Stimulated activated CD4-positive, alpha-beta T cell treated with anti-CD3 and anti-CD28 coated beads, Interleukin-15, amount 100 ng/mL, for 1 hour (primary cell): ENCODE data around the gene TTC39B.
A peak's percentile ranks its signal among the peaks of the same experiment; 100 is the strongest.
"Not testable (repeated sequence)": the region's sequence is repeated elsewhere in the genome, so short reads cannot be mapped to it uniquely, and the experiment has no call there.

Experiments
- DNase-seq, 2 donors: peaks; one replicate each; pipeline ENCODE4 v3.0.0-alpha.2; 2020; ENCODE audit warnings: low read depth in 1 of 2, low spot score in 1 of 2

The TTC39B gene

DNA sequence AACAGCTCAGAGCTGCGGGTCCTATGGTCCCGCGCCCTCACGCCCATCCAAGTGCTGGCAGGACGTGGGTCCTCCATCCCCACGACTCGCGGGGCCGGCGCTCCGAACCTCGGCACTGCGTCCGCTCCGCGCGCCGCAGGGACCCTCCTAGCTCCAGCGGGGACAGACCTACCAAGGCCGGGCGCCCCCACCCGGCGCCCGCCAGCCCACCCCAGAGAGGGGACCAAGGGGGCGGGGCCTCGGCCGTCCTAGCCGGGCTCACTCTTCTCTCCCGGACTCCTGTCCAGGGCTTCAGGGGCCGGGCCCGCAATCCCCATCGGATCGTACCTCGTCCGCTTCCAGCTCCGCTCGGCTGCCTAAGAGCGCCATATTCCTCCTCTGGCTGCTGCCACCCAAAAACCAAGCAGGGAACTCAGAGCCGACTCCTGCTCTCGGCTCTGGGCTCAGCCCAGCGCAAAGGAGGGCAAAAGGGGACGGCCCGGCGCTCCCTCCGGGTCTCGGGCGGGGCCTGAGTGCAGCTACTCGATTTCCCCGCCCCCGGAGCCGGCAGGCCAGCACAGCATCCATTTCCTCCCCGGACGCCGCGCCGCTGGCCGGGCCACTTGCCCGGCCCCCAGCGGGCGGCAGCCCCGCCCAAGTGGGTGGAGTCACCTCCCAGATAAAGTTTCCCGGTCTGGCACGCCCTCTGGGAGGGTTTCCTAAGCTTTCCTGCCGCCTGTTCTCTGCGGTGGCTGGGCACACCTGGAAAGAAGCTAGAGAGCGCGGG lies at the start of gene TTC39B:
Gene TTC39B, minus strand, starts transcription at position 460 of the 766 bp plus-strand sequence. Its CDS starts 91 bp downstream, at position 369.
- DNase-seq: peak; percentile 60 to 64

DNA sequence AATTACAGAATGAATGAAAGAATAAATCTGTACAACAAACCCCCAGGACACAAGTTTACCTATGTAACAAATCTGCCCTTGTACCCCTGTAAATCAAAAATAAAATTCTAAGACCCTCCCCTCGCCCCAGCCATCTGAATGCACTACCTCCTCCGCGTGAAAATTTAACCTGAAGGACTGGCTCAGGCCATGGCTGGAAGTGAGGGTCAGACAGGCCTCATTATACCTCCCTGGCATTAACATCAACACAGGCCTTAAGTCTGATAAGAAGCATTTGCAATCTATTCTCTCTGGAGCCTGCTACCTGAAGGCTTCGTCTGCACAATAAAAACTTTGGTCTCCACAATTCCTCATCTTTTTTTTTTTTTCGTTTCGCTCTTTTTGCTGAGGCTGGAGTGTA lies 48.7 kb upstream of the TTC39B start:
- no peak for DNase-seq

DNA sequence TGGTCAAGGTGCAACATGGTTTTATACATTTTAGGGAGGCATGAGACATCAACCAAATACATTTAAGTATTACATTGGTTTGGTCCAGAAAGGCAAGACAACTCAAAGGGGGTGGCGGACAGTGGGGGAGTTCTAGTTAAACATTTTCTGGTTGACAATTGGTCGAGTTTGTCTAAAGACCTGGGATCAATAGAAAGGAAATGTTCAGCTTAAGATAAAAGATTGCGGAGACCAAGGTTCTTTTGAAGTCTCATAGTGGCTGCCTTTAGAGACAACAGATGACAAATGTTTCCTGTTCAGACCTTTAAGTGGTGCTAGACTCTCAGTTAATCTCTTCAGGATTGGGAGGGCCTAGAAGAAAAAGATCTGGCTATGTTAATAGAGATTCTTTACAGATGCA lies 47.7 kb upstream of the TTC39B start:
- no peak for DNase-seq

DNA sequence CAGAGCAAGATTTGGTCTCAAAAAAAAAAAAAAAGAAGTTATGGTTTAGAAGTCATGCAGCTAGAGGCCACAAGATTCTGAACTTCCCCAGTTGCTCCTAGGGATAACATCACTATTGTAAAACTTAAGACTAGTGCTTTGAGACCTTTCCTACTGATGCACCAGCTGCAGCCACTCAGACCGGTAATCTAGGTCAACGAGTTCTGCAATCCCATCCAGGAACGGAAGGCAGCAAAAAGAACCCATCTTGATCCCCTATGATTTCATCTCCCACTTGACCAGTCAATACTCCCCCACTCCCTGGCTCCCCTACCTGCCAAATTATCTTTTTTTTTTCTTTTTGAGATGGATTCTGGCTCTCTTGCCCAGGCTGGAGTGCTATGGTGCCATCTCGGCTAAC lies 46.9 kb upstream of the TTC39B start:
- DNase-seq: no peak

DNA sequence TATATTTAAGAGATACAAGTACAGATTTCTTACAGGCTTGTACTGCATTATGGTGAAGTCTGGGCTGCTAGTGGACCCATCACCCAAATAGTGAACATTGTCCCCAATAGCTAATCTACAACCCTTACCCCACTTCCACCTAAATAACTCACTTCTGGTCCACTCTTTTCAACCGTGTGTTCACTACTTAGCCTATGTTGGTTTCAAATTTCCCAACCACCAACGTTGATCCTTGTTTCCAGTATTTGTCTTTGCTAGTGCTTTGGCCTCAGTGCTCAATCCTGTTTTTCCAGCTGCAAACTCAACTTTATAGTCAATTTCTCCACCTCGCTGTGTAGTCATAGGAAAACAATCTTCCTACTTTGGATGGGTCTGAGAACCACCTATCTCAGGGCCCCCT lies 45.3 kb upstream of the TTC39B start:
- no peak for DNase-seq

DNA sequence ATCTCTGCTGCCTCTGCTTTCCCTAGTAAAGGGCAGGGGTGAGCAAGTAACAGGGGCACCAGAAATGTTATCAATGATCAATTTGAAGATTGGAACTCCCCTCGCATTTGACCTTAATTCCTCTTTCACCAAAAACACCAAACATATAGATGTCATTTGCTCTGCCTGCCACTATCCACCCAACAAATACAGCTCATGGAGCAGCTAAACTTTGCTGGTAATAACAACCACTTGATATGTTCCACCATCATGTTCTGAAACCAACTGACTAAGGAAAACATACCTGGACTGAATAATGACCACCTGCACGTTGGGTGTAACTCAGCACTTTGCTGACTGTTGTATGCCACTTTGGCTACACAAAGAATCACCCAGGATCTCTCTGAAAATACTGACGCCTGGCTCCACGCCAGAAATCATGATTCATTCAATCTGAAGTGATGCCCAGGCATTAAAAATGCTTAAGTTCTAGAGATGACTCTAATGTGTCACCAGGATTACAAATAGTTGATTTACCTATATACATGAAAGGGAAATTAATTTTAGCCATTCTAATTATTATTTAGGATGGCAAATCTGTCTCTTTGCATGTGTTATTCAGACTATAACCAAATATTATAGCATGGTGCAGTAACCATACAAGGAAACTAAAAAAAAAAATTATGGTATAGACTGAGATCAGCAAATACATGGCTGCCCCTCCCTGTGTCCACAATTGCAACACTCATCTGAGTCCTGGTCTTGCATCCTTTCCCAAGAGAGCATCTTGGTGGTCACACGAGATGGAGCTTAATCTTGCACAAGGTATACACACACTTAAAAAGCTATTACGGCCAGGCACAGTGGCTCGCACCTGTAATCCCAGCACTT lies 43.1 kb upstream of the TTC39B start:
- DNase-seq: no peak

DNA sequence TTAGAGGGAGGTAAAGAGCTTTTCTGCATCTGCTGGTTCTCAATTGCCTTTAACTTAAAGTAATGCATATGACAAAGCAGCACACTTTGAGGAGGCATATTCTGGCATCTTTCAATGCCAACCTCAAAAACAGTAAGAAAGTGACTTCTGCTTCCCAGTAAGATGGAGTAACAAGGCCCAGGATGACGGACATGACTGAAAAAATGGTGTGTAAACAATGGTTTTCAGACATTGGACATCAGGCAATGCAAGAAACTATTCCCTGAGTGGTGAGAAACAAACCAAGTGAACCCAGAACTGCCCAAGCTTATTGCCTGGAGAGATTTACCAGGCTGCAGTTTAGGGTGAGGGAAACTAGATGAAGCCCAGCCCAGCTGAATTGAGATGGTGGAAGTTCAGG lies 39.8 kb upstream of the TTC39B start:
- no peak for DNase-seq

DNA sequence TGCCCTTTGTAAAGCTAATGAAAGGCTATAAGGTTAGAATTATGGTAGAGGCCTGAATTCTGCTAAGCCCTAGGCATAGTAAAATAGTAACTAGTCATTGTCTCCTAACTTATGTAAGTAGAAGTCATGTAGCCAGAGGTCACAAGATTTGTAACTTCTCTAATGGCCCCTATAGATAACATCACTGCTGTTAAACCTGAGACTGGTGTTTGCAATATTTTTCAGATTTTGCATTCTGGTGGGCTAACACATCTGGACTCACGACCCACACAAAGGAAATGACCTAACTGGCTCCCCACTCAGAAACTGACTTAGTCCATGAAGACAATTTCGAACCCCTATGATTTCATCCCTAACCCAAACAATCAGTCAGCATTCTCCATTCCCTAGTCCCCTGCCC lies 37.2 kb upstream of the TTC39B start:
- no peak for DNase-seq

DNA sequence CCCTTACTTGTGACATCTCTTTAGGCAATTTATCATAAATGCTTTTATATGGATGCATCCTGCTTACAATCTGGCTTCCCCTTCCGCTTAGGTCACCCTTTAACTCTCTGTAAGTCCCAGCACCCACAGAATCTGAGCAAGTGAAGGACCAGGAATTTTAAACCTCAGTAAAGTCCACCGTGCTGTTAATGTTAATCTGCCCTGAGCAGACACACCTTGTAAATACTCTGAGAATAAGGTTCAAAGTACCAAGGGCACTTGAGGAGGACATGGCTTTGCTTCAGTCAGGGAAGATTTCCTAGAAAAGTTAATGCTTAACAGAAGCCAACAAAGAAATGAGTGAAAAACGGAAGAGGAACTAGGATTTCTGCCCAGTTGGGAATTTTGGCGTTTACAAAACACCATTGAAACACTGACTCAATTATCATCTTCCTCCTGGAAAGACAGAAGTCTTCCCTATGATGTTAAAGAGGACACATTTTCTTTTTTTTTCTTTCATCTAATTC lies 26.4 kb upstream of the TTC39B start:
- no peak for DNase-seq

DNA sequence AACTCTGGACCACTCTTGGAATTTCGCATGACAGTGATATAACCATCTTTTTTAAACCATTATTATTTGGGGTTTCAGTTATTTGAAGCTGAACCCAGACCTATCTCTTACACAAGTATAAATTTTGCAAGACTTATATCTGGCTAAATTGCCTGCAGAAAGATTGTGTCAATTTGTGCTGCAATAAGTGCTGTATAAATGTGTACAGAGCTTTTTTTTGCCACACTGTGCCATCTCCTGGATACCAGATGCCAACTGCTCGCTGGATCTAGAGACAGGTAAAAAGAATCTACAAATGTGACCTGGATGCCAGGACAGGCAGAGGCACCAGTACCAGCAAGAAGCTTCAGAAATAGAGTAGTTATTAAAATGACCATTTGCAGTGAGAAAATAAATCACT lies 25.9 kb upstream of the TTC39B start:
- DNase-seq: no peak

DNA sequence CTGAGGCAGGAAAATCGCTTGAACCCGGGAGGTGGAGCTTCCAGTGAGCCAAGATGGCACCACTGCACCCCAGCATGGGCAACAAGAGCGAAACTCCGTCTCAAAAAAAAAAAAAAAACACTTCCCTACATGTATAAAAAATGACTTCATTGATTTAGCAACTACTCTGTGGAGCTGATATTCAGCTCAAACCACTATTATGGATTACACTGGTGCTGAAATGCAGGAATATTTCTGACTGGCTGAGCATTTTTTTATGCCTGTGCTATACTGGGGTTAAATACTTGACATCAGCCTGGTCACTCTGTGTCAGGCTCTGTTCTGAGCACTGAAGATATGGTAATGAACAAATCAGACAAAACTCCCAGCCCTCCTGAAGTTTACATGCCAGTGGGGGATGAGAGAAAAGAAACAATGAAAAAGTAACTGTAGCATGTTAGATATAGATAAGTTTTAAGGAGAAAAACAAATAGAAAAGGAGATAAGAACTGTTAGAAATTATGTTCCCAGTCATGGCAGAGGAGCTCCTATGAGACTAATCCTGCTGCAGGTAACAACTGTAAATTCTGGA lies 22.6 kb upstream of the TTC39B start:
- DNase-seq: no peak

DNA sequence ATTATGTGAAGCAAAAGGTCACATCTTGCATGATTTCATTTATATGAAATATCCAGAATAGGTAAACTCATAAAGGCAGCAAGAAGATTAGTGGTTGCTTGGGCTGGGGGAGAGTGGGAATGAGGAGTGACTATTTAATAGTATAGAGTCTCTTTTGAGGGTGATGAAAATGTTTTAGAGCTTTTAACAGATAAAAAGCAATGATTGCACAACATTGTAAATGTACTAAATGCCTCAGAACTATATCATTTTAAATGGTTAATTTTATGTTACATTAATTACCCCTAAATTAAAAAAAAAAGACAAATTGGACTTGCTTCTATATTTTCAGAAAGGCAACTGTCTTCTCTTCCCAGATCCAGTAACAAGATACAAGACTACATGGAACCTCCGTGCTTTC lies 21.9 kb upstream of the TTC39B start:
- DNase-seq: no peak

DNA sequence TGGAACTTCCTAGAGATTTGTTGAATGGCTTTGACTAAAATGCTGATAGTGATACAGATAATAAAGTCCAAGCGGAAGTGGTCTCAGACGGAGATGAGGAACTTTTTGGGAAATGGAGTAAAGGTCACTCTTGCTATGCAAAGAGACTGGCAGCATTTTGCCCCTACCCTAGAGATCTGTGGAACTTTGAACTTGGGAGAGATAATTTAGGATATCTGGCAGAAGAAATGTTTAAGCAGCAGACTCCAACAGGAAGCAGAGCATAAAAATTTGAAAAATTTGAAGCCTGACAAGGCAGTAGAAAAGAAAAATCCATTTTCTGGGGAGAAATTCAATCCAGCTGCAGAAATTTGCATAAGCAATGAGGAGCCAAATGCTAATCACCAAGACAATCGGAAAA lies 15.7 kb upstream of the TTC39B start:
- DNase-seq: not testable (repeated sequence)

DNA sequence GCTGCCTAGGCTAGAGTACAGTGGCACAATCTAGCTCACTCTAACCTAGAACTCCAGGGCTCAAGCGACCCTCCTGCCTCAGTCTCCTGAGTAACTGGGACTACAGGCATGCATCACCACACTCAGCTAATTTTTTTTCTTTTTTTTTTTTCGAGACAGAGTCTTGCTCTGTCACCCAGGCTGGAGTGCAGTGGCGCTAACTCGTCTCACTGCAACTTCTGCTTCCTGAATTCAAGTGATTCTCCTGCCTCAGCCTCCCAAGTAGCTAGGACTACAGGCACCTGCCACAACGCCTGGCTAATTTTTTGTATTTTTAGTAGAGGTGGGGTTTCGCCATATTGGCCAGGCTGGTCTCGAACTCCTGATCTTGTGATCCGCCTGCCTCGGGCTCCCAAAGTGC lies 12.6 kb upstream of the TTC39B start:
- not testable (repeated sequence) for DNase-seq

DNA sequence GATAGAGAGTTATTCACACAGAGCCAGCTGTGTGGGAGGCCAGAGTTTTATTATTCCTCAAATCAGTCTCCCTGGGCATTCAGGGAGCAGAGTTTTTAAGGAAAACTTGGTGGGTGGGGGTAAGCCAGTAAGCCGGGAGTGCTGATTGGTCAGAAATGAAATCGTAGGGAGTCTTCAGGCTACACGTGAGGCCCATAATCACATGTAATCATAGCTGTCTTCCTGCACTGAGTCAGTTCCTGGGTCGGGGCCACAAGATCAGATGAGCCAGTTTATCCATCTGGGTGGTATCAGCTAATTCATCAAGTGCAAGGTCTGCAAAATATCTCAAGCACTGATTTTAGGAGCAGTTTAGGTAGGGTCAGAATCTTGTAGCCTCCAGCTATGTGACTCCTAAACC lies 10.8 kb upstream of the TTC39B start:
- DNase-seq: no peak

DNA sequence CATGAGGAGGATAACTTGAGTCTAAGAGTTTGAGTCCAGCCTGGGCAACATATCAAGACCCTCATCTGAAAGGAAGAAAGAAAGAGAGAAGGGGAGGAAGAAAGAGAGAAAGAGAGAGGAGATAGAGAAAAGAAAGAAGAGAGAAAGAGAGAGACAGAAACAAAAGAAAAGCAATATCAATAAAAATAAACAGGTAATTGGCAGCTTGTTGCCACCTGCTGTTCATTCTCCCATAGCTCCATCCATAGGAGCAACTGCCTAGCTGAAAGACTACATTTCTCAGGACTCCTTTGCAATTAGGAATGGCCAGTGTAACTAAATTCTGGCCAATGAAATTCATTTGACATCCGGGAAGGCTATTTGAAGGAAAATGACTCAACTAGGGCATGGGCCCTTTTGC lies 4.6 kb upstream of the TTC39B start:
- no peak for DNase-seq

DNA sequence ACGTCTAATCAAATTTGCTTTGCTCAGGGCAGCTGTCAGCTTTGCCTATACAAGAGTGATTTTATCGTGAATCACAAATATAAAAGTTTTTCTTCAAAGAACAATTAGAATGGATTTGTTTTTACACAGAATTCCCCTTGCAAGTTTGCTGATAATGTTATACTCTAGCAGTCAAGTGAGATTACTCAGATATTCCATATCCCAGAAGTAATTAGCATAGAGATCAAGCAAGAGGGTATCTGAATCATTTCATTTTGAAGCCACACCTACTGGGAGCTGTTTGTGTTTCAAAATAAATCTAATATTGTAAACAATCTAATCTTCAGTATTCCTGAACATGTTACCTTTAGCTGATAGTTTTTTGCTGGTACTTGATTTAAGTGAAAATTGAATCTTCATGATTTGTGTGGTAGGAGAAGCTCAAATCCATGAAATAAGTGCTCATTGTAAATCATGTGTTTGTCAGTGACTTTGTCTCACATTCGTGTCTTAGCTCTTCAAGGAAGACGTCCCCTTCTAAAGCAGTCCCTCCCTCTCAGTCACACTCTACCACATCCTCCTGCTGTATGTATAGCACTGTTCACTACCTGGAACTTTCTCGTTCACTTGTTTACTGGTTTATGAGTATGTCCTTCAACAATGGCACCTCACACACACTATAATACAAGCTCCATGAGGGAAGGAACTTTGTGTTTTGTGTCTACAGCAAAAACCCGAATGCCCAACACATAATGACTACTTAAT lies 3.3 kb upstream of the TTC39B start:
- no peak for DNase-seq

DNA sequence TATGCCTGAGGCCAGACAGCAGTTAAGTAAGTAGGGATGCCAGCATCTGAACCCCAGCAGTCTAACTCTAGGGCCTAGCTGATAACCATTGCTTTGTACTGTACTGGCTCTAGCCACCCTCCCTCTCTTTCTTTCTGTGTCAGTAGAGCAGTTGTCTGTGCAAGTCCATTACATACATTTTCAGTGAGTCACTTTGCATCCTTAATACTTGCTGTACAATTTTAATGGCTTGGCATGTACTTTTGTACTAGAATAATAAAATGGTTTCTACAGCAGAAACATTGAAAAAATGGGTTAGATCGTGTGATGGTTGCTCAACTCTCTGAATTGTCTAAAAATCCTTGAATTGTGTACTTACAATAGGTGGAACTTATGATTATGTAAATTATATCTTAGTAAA lies 1.5 kb upstream of the TTC39B start:
- no peak for DNase-seq

DNA sequence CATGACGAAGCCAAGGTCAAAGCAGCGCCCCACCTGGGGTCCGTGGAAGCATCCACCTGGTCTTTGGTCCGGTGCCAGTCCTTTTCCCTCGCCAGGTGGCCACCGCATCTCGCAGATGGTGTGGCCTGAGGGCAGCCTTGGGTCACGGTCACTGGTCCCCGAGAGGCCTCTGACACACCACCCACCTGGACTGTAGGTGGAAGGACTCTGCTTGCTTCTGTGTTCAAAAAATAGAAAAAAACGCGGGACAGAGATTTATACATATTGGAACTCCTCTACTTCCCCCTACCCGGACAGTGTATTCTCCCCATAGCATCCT lies 466 bp upstream of the TTC39B start:
- no peak for DNase-seq

DNA sequence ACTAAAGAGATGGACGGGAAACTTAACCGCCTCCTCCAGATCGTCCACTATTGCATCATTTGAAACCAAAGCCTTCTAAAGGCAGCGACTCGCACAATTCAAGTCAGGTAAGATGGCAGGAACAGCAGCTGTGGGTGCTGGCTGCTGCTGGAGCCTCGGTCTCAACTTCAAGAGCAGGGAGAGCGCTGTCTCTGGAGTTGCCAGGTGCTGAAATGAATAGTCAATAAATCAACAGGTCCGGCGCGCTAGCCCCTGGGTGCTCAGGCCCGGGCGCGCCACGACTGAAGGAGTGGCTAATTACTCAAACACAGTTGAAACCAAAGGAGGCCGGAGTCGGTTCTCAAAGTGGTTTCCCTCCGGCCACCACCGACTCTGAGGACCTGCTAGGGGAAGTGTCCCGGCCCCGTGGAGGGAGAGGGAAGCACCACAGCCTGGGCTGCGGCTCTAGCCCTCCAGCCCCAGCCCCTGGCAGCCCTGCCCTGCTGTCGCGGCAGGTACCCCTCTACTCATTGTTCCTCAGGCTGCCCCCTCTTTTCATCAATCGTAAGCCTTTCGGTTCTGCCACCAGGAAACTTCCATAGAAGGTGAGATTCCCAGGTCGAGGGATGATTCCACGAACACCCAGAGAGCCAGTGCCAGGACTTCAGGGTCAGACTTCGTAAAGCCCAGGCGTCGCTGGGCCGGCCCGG lies 804 bp downstream of the TTC39B start:
- DNase-seq: peak in 1 of 2 donors; percentile 8

DNA sequence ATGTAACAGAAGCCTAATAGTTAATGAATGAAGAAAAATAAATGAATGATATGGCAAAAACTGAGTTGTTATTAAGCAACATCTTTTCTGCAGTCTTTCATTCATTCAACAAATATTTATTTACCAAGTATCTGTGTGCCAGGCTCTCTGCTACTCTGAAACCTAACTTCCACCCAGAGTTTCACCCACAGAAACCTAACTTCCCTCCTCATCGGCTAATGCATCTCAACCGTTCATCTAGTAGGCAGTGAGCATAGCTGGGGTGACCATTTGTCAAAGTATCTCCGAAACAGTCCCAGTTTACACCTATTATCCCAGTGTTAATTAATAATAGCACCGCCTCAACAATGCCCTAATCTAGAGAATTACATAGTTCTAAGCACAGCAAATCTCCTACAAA lies 1.5 kb downstream of the TTC39B start:
- no peak for DNase-seq
